ENCODE results near the gene CROCC.
A peak's percentile ranks its signal among the peaks of the same experiment; 100 is the strongest.

Gene CROCC

DNA sequence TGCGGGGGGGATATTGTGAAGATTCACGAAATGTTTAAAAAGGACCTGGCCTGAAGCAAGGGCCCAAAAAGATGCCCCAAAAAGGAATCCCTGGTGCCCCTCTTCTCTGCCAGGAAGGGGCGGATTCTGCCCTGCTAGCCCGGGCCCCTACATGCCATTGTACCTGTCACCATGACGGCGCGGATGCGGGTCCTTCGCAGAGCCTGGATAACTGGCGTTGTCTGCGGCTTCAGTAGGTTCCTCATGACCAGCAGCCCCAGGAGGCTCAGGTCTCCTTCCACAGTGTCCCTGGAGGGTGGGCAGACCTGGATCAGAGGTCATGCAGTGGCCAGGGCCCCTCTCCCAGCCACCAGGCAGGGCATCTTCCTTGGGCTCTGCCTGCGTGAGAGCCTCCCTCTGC lies 69.8 kb downstream of the CROCC start:
- DNase-seq: no peak

DNA sequence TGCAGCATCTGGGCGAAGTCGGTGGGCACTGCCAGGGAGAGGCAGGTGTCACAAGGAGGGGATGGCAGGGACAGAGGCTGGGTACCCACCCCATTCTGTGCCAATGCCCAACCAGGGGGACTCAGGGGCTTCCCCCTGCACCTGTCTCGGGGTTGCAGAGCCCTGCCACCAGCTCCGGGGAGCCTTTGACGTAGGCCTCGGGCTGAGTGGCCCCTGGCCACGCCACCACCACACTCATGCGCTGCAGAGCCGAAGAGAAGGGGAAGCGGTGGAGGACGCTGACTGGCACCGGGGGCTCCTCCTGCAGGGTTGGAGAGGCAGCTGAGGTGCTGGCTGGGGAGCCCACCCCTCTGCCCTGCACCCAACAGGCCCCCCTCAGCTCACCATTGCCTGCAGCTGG lies 70.4 kb downstream of the CROCC start:
- no peak for DNase-seq

DNA sequence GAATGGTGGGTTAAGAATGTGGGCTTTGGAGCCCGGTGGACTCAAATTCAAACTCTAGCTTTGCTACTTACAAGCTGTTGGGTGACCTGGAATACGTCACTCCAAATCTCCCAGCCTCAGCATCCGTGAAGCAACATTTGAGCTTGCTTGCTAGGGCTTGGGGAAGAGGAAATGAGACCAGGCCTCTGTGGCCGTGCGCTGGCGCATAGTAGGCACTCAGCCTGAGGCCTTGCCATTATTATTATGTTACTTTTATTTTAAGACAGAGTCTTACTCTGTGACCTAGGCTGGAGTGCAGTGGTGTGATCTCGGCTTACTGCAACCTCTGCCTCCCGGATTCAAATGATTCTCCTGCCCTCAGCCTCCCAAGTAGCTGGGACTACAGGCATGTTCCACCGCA lies 70.9 kb downstream of the CROCC start:
- no peak for DNase-seq

DNA sequence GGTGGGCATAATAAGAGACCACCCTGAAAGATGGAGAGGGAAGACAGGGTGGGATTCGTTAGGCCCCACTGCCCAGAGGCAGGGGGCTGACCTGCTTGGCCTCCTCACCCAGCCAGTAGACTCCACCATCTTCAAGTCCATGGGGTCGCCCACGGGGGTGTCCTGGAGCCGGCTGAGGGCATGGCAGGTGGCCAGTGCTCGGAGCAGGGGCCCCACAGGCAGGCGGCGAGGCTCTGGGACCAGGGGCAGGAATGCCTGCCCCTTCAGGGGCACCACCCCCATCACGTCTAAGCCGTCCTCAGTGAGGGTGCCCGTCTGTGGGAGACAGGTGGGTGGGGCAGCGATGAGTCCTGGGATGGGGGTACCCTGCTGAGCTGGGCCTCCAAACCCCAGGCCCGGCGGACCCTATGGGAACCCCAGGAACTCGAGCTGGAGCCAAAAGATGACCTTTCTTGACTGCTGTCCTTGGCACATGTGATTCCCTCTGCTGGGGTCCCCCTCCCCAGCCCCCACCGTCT lies 71.8 kb downstream of the CROCC start:
- DNase-seq: no peak

DNA sequence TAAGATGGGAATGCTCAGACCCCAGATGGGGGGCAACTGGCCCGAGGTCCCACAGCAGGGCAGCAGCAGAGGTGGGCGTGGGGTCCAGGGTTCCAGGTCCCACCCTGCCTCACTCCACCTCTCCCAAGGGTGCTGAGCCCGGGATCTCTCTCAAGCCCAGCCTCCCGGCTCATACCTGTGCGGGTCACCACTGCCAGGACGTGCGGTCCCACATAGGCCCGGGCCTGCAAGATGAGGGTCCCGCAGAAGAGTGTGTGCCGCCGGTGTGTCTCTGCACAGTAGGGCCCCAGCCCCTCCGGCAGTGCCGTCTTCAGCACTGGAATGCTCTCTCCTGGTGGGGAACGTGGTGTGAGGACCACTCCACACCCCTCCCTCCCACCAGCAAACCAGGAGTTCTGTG lies 75.1 kb downstream of the CROCC start:
- DNase-seq: no peak

DNA sequence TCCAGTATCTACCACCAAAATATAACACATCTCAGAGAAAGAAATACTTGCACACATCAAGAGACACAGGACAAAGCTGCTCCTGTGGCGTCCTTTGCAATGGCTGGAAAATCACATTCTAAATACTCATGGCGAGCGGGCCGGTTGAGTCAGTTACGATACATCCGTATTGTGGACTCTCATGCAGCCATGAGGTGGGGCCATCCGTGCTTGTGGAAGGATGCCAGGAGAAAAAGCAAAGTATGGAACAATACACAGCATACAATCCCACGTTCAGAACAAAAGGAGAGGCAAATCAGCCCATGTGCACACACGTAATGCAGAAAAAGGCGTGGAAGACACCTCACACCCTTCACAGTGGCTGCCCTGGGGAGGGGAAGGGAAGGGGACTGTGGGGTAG lies 76.9 kb downstream of the CROCC start:
- DNase-seq: no peak

DNA sequence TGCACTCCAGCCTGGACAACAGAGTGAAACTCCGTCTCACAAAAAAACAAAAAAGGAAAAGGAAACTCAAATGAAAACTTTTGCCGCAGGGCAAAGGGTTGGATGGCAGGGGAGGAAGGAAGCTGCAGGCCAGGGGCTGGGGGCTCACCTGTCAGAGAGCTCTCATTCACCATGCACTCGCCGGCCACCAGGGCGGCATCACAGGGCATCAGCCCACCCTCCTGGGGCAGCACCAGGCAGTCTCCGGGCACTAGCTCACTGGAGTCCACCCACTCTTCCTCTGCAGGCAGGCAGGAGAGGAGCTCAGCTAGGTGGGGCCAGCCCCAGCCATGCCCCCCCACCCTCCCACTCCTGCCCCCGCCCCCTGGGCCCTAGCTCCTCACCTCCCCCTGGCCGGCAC lies 78.1 kb downstream of the CROCC start:
- DNase-seq: no peak

DNA sequence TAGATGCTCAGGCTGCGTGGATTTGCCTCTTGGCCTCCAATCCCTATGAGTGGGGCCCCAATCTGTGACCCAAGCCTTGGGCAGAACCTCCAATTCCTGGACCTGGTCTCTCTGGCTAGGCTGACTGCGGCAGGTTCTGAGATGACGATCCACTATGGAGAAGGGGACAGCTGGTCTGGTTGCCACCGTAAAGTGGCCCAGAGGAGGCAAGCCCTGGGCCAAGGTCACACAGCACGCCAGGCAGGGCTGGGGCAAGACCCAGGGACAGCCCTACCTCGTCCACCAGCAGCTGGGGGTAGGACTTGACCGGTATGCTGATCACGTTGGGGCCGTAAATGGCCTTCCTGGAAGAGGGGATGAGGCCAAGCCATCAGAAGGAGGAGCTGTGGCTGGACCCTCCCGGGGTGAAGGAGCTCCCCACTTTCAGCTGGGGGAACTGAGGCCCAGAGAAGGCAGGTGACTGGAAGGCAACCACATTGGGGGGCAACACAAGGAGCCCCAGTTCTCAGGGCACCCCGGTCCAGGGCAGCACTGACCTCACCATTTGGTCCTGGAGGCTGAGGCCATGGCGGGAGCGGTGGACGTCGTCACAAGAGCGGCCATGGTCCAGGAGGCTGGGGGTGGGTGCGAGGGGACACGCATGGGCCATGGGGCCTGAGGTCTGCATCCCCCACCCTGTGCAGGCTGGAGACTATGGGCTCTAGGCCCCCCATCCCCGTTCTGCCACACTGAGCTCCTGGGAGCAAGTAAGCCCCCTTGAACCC lies 80.2 kb downstream of the CROCC start:
- no peak for DNase-seq

DNA sequence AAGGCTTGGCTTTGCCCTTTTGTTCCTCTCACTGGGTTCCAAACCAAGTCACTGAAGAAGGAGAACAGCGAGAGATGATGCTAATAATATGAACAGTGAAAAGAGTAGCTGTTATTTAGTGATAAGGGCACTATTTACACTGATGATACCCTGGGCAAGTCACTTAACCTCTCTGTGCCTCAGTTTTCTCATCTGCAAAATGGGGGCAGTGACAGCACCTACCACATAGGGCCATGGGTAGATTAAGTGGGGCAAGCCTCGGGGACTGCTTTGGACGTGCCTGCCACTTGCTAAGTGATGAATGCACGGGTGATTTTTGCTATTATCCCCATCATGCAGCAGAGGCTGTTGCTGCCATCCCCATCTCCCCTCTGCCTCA lies 80.8 kb downstream of the CROCC start:
- DNase-seq: no peak

DNA sequence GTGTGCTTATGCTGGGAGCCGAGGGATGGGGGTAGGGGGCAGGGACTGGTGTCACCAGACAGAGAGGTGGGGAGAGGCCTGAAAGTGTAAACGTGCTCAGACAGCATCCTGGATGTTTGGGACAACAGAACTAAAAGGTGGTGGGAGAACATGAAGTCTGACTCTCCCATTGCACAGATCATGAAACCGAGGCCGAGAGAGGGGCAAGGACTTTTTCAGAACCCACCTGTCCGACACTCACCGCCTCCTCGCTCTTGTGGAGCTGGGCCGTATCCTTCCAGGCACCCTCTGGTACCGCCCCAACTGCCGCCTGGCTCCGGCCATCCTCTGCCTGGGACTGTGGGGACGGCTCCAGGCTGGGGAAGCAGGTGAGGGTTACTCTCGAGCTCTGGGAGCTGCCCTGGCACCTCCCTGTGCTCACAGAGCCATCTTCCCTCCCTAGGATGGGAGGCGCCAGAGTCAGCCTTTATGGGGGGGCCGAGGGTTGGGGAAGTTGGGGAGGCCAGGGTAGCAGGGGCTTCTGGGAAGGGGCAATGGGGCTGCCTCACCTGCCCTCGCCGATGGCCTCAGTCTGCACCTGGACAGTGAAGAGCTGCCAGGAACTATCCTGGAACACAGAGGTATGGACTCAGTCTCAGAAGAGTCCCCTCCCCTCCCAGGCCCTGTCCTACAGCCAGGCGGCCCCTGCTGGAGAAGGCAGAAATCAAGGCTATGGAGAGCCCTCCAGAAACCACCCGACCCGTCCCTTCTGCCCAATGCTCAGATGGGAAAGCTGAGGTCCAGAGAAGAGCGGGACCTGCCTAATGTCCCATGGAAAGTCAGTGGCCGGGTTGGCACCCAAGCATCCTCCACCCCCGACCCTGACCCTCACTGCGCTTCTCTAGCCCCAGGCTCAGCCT lies 83.0 kb downstream of the CROCC start:
- no peak for DNase-seq

DNA sequence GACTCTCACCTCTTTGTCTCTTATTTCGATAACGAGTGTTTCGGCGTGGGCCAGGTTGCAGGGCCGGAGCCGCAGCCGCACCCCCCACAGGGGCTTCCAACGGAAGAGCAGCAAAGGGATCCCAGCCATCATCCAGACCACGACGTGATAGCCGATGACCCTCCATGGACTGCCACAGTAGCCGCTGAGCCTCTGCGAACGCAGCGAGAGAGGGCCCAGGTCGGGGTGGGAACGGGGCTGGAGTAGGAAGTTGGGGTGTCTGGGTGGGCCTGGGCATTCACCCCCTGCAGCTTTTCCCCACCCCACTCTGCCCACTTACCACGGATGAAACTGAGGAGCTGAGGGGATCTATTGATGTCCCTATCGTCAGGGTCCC lies 83.6 kb downstream of the CROCC start:
- DNase-seq: no peak

DNA sequence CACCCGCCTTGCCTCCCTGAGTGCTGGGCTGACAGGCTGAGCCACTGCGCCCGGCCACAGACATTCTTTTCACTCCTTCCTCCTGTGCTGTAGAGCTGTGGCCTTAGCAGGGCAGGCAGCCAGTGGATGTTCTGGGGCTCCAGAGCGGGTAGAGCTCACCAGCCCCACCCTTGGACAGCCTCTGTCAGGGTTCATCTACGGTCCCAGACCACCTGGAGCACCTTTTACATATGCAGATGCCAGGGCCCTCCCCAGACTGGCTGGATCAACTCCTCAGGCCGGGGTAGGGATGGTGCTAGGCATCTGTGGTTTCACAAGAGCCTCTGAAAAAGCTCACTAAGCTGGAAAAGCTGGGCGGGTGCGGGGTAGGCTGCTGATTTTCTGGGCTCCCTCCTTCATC lies 85.4 kb downstream of the CROCC start:
- no peak for DNase-seq

DNA sequence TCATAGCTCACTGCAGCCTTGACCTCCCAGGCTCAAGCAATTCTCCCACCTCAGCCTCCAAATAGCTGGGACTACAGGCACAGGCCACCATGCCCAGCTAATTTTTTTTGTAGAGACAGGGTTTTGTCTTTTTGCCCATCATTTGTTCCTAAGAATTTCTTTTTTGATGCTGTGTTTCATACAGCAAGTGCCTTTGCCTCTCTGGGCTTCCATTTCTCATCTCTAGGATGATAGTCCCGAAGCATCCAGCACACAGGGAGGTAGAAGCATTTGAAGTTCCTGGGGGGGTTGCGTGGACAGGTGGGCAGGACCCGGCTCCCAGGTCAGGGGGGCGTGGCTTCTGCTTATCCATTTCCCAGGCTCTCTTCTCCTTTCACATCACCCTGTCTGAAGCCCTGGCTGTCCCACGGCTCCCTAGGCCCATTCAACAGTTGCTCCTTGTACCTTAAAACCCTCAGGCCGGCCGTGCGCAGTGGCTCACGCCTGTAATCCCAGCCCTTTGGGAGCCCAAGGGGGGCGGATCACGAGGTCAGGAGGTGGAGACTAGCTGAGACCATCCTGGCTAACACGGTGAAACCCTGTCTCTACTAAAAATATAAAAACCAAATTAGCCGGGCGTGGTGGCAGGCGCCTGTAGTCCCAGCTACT lies 86.6 kb downstream of the CROCC start:
- no peak for DNase-seq

DNA sequence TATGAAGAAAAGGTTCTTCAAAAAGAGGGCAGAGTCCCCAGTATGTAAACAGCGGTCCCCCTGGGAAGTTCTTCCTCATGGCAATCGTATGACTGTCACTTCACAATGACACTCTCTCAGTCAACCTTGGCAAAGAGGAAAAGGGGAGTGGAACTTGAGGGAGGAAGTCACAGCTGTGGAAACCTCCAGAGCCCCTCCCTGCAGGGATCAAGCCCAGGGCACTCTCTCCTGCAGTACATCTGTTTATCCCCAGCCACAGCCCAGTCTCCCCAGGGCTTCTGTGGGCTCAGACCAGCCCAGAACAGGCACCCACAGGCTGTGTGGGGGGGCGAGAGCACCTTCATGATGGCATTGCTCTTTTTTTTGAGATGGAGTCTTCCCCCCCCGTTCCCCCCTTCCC lies 88.0 kb downstream of the CROCC start:
- DNase-seq: no peak

DNA sequence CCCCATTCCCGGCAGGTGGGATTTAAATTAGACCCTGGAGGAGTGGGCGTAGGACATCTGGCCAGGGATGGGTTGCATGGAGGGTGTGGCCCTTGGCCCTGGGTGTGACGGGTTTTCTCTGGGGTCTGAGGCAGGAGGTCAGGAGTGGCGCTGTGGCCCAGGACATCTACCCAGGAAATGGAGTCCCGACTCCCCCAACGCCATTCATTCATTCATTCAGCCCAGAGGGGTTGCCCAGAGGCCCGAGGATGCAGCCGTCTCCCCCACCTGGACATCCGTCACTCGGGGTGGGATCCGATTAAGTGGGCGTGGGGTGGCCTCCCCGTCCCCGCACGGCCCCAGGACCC lies 89.3 kb downstream of the CROCC start:
- no peak for DNase-seq

DNA sequence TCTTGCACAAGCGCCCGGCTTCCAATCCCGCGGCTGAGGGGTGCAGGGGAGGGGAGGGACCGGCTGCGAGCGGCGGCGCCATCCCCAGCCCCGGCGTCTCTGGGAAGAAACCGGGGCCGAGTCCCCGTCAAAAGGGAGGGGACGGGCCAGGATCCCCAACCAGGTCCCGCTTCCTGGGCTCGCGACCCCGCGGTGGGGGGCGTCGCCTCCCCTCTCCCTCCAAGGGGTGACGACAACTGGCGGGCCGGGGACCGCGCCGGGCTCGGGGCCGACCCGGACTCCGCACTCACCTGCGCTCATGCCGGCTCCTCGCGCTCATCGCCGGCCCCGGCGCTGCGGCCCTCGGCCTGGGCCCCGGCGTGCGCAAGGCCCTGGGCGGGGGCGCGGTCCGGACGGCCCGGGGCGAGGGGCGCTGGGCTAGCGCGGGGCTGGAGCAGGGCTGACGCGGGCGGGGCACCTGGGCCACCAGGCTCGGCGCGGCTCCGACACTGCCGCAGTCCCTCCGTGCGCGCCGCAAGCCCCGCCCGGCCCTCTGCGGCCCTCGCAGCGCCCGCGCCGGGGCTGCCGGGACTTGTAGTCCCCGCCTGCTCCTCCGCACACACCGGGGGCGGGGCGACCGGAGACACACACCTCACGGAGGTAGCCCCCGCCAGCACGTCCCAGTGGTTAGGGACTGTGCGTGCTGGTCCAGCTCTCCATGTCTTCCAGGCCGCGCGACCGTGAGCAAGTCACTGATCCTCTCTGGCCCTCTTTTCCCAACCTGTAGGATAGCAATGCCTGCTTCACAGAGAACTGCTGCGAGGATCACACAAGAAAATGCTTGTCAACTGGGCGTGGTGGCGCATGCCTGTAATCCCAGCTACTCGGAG lies 89.9 kb downstream of the CROCC start, which contains the start of gene ATP13A2:
Gene ATP13A2 (minus strand): TSS at position 490 of the 869 bp plus-strand sequence. CDS start 190 bp downstream, at position 300.
- DNase-seq: peak; percentile 93

DNA sequence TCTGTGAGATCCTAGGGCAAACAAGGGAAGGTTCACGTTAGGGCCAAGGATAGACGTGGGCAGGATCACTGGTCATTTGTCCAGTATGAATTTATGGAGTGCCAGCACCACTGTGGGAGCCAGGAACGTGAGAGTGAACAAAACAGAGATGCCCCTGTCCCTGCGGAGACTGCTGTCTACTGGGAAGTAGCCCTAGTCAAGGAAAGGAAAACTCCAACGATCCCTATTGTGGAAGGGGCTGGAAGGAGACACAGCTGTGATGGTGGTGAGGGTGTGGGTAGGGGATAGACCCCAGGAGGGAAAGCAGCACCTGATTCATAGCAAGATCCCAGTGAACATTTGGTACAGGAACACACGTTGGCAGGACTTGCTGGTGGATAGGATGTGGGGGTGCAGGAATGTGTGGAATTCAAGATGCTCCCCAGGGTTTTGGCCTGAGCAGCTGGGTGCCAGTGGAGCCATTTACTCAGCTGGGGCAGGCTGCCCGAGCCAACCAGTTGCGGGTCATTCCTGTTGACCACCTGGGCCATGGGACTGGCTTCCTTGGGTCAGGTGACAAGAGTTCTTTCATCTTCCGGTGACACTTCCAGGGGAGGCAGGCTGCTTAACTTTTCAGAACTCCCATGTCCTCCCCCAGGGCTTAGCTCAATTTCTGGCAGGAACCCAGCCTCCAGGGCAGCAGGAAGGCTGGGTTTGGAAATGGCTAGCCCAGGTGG lies 91.2 kb downstream of the CROCC start:
- DNase-seq: no peak

DNA sequence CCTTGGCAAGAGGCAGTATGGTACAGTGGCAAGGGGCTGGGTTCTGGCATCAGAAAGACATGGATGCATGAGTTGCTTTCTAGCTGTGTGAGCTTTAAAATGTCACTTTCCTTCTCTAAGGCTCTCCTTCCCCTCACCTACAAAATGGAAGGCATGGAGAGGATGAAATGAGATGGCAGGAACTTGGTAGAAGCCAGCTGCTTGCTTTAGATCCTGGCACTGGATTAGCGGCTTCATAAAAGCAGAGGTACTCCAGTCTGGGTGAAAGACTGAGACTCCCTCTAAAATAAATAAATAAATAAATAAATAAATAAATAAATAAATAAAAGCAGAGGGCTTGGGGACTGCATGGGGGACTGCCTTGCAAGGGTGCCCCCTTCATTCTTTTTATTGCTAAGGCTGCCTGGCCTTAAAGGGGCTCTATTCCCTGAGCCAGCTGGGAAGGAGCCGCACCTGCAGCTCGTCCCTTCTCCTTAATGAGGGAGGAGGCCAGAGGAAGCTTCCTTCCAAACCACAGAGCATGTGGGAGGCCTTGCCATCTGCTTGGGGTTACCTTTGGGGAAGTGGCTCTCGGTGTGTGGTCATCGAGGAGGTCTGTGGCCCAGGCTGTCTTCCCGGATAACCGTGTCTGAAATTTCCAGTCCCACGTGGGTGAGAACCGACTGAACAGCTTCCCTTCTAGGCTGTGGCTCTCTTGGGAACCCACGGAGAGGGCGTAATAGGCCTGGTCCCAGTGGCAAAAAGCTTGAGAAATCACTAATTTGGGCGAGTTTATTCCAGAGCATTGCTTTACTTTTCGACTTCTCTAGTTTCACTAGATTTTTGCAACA lies 92.0 kb downstream of the CROCC start:
- no peak for DNase-seq

DNA sequence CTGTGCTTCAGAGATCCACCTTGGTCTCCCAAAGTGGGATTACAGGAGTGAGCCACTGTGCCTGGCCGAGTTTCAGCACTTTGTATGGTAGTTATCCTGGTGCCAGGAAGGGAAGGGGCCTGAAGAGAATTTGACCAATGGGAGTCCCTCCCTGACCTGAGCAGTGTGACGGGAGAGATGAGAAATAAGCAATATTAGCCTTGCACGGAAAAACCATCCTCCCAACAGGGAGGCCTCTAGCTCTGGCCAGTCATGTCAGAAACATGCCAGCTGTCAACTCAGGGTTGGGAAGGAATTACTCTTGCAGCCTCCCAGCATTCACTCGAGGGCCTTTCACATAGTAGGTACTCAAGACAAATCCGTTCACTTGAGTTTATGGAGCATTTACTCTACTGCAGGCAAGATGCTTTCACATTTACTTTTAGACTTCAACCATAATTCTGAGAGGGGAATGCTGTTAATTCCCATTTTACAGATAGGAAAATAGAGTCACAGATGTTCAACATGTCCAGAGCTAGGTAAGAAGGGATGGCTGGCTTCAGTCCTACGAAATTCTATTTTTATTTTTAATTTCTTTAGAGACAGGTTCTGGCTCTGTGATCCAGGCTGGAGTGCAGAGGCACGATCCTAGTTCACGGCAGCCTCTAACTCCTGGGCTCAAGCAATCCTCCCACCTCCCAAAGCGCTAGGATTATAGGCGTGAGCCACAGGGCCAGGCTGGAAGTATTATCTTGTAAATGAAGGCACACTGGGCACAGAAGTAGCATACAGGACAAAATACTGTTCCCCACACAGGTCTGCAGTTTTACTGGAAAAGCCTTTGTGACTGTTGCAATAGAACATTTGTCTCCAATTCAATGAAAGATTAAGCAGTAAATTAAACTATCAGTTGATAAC lies 93.2 kb downstream of the CROCC start:
- no peak for DNase-seq

DNA sequence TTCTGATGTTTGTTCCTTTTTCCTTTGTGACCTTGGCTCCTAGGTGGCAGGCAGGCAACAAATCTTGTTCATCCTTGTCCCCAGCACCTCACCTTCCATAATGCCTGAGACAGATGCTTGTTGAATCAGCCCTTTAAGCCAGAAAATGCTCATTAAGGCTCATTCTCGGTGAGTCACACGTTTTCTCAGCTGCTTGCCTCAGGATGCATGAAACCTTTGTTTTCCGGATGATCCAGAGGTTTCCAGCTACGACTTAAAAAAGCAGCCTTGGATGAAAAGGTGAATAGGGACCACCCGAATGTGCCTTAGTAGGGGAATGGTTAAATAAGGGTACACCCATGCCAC lies 94.6 kb downstream of the CROCC start:
- no peak for DNase-seq
